GM12865 (cell line): Measurements from ENCODE around the gene MTA3.
"Not testable (repeated sequence)": the region's sequence is repeated elsewhere in the genome, so short reads cannot be mapped to it uniquely, and the experiment has no call there.

Experiments used
- DNase-seq: peaks from one replicate; pipeline ENCODE4 v3.0.0; 2010; ENCODE audit warnings: low read depth
- H3K4me3 ChIP-seq: 2 replicates; pipeline ENCODE4 v1.5.1; 2011; ENCODE audit warnings: mild to moderate bottlenecking, low read depth, low read length, control low read depth
- TF ChIP-seq, protein P1 (sequence below): IDR thresholded peaks from 2 replicates; pipeline ENCODE4 v1.5.1; 2011; ENCODE audit warnings: low read length, control low read depth, low read depth, inconsistent platforms; ENCODE audit not compliant: insufficient read depth; ENCODE audit errors: missing control alignments

MTA3 gene

DNA sequence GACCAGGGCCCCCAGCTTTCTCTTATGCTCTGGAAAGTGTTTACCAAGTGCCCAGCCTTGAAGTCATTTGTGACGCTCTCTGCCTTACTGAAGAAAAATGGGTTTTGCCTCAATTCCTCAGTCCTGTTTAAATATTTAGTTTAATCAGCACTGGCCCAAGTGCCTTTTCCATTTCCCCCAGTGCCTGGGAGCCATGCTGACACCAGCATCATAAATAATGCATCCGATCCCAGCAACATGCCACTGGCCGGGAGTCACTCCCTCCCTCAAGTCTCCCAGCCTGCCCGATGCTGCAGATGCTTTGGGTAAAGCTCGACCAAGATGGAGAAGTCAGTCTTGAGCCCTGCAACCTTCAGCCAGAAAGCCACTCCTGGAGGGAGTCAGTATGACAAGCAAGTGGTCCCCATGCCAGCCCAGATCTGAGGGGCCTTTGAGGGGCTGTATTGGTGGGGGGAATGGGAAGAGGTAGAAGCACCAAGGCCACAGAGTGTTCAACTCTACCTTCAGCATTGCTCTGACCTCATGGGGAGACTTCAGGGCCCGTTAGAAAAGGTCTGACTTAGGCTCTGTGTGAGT lies 12.0 kb upstream of the MTA3 start:
- TF ChIP-seq, protein P1, sequence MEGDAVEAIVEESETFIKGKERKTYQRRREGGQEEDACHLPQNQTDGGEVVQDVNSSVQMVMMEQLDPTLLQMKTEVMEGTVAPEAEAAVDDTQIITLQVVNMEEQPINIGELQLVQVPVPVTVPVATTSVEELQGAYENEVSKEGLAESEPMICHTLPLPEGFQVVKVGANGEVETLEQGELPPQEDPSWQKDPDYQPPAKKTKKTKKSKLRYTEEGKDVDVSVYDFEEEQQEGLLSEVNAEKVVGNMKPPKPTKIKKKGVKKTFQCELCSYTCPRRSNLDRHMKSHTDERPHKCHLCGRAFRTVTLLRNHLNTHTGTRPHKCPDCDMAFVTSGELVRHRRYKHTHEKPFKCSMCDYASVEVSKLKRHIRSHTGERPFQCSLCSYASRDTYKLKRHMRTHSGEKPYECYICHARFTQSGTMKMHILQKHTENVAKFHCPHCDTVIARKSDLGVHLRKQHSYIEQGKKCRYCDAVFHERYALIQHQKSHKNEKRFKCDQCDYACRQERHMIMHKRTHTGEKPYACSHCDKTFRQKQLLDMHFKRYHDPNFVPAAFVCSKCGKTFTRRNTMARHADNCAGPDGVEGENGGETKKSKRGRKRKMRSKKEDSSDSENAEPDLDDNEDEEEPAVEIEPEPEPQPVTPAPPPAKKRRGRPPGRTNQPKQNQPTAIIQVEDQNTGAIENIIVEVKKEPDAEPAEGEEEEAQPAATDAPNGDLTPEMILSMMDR = no peak
- no peak overlapping the region for H3K4me3 ChIP-seq
- no peak for DNase-seq

DNA sequence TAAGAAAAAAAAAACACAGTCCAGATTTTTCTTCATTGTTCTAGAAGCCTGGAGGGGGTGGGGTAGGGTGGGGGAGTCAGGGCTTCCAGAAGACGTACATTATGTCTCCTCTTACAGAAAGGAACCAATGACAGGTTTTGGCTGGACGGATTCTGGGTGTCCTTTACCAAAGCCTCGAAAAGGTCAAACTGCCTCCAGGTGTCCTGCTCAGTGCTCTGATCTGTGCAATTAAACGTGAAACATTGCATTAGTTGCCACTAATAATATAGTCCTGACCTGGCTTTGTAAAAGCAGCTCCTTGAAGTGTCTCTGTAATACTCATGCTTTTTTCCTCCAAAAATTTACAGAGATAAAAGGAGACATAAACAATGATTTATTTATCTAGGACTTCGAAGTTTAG lies 11.1 kb upstream of the MTA3 start:
- TF ChIP-seq, protein P1 = no peak

DNA sequence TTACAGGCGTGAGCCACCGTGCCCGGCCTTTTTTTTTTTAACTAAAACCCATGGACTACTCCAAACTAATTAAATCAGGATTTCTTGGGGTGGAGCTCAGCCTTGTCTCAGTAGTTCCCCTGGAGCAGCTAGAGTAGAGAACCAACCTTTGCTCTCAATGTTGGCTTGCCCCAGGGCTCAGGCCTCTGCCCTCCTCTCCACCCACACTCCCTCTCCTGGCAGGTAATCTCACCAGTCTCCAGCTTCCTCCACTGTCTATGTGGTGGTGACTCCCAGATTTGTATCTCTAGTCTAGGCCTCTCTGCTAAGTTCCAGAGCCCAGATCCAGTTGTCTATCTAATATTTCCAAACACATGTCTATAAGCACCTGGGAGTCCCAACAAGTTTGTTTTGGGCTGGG lies 9.6 kb upstream of the MTA3 start:
- TF ChIP-seq, protein P1 = no peak
- DNase-seq = no peak
- H3K4me3 ChIP-seq = no peak overlapping the region

More for the DNA sequence above, 11.1 kb upstream of the MTA3 start:
- no peak for DNase-seq
- no peak overlapping the region for H3K4me3 ChIP-seq

DNA sequence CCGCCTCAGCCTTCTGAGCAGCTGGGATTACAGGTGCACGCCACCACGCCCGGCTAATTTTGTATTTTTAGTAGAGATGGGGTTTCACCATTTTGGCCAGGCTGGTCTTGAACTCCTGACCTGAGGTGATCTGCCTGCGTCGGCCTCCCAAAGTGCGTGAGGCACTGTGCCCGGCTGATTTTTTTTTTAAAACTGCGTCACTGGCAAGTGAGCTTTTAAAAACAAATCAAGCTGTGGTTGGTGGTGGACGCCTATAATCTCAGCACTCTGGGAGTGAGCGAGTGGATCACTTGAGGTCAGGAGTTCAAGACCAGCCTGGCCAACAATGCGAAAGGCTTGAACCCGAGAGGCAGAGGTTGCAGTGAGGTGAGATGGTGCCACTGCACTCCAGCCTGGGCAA lies 8.3 kb upstream of the MTA3 start:
- not testable (repeated sequence) for H3K4me3 ChIP-seq
- peak; percentile 18 for DNase-seq

DNA sequence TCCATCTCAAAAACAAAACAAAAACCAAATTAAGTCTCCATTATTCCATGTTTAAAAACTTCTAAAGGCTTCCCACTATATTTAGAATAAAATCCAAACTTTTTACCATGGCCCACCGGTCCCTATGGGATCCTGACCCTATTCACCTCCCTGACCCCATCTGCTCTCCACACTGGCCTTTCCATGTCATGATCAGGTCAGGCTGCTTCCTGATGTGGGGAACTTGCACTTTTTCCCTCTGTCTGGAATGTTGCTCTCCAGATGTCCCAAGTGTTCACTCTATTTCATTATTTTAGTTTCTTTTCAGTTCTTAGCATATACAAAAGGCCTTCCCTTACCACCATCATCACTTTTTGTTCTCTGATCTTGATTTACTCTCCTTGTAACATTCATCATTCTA lies 7.5 kb upstream of the MTA3 start:
- no peak overlapping the region for H3K4me3 ChIP-seq
- DNase-seq = no peak
- TF ChIP-seq, protein P1 = no peak

DNA sequence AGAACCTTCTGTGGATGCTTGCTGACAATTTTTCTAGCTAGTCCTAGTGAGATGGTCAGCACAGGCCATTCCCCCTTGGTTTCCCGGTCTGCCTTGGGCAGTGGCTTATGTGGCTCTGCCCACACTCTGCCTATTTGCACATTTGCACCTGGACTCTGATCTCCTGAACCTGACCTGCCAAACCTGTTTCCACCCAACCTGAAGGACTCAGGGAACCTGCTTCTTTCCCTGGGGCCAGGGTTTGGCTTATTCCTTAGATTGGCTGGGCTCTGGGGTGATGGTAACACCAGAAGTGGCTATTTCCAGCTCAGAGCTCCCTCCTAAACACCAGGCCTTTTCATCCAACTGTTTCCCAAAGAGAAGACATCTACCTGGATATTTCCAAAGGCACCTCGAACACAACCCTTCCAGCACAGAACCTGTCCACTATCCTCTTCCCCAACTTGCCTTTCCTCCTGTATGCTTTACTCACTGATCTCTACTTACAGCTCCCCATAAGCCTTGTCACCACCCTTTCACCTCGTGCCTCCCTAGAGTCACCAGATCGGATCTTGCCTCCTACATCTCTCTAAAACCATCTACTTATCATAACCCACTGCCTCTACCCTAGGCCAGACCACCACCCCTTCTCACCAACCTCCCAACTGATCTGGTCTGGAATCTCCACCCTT lies 5.8 kb upstream of the MTA3 start:
- DNase-seq = no peak
- H3K4me3 ChIP-seq = no peak overlapping the region
- TF ChIP-seq, protein P1 = no peak

DNA sequence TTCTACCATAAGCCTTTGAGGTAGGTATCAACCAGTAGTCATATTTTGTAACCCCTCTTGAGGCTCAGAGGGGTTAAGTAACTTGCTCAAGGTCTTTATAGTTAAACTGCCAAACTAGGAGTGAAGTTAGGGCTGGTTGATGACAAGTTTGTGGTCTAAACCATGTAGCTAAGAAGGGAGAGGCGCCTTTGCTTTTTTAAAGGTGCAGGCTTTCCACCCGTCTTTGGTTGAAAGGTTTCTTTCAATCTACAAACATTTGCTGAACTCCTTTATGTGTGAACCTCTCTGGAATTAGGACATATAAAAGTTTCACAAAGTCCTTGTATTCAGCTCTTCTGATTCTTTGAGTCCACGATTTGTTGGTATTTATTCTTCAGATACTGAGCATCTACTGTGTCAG lies 2.4 kb upstream of the MTA3 start:
- no peak overlapping the region for H3K4me3 ChIP-seq
- TF ChIP-seq, protein P1 = no peak
- DNase-seq = no peak
